Measurements from ENCODE around the gene MSANTD1. TPM values are rescaled to one million over a fixed set of nuclear protein-coding genes. Genes with fewer than 3 reads are reported as not detected.

Gene MSANTD1
- polyA plus RNA-seq, 1 of the 3 experiments (the other 2 are of a cell fraction), result 0.15 TPM

- TF ChIP-seq, protein P1, sequence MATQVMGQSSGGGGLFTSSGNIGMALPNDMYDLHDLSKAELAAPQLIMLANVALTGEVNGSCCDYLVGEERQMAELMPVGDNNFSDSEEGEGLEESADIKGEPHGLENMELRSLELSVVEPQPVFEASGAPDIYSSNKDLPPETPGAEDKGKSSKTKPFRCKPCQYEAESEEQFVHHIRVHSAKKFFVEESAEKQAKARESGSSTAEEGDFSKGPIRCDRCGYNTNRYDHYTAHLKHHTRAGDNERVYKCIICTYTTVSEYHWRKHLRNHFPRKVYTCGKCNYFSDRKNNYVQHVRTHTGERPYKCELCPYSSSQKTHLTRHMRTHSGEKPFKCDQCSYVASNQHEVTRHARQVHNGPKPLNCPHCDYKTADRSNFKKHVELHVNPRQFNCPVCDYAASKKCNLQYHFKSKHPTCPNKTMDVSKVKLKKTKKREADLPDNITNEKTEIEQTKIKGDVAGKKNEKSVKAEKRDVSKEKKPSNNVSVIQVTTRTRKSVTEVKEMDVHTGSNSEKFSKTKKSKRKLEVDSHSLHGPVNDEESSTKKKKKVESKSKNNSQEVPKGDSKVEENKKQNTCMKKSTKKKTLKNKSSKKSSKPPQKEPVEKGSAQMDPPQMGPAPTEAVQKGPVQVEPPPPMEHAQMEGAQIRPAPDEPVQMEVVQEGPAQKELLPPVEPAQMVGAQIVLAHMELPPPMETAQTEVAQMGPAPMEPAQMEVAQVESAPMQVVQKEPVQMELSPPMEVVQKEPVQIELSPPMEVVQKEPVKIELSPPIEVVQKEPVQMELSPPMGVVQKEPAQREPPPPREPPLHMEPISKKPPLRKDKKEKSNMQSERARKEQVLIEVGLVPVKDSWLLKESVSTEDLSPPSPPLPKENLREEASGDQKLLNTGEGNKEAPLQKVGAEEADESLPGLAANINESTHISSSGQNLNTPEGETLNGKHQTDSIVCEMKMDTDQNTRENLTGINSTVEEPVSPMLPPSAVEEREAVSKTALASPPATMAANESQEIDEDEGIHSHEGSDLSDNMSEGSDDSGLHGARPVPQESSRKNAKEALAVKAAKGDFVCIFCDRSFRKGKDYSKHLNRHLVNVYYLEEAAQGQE (IDR thresholded peaks at IDR 0.05; ENCODE audit: low read depth, low read length), result no peak
- TF ChIP-seq PBX3 (IDR thresholded peaks at IDR 0.05), result no peak
- TF ChIP-seq GABPA (IDR thresholded peaks at IDR 0.05; ENCODE audit: low read depth), result no peak
- TF ChIP-seq USF1 (IDR thresholded peaks at IDR 0.05; ENCODE audit: borderline replicate concordance, low read depth), result no peak
- no peak for TF ChIP-seq NRF1 (IDR thresholded peaks at IDR 0.05; ENCODE audit: low read depth, low read length)
- no peak for TF ChIP-seq FOXM1 (IDR thresholded peaks at IDR 0.05; ENCODE audit: low read depth)
- TF ChIP-seq EP300 (IDR thresholded peaks at IDR 0.05; ENCODE audit: borderline replicate concordance in 1 of 2, low read depth in 1 of 2, low read length in 1 of 2), result no peak
- TF ChIP-seq, protein P2, sequence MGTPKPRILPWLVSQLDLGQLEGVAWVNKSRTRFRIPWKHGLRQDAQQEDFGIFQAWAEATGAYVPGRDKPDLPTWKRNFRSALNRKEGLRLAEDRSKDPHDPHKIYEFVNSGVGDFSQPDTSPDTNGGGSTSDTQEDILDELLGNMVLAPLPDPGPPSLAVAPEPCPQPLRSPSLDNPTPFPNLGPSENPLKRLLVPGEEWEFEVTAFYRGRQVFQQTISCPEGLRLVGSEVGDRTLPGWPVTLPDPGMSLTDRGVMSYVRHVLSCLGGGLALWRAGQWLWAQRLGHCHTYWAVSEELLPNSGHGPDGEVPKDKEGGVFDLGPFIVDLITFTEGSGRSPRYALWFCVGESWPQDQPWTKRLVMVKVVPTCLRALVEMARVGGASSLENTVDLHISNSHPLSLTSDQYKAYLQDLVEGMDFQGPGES (IDR thresholded peaks at IDR 0.05; ENCODE audit: low read depth, low read length), result no peak
- no peak for TF ChIP-seq USF2 (IDR thresholded peaks at IDR 0.05; ENCODE audit: borderline replicate concordance, low read depth, low read length)
- no peak for TF ChIP-seq SMC3 (IDR thresholded peaks at IDR 0.05; ENCODE audit: low read depth, low read length)
- no peak for TF ChIP-seq RFX5 (IDR thresholded peaks at IDR 0.05; ENCODE audit: low read length)
- no peak for TF ChIP-seq GATA2 (CRISPR knock-in tag; IDR thresholded peaks at IDR 0.05)
These were observed 37.6 kb downstream of the MSANTD1 start (continued) for GRCh38 chr4:3286335-3287175.
